B cell (primary cell): ENCODE data around the gene TRPM8. TPM values are rescaled to one million over a fixed set of nuclear protein-coding genes. Genes with fewer than 3 reads are reported as not detected.

Experiments
- ATAC-seq: fragments of 200-7000 bp; cut with Tn5 transposase; one replicate; pipeline ENCODE4 v1.10.0; 2021; ENCODE audit warnings: low read depth, mild to moderate bottlenecking, moderate number of reproducible peaks, moderate library complexity
- CTCF ChIA-PET: fragments of 350-600 bp; sonication (Branson Sonifier 250); formaldehyde crosslinking; loops from one replicate; lab custom pipeline; 2021; ENCODE audit warnings: antibody characterized with exemption, inconsistent platforms; lab: Charles Lee
- POLR2A ChIA-PET: fragments of 350-600 bp; sonication (Branson Sonifier 250); formaldehyde crosslinking; loops from one replicate; lab custom pipeline; 2021; ENCODE audit warnings: antibody characterized with exemption; lab: Charles Lee
- DNase-seq: peaks from one replicate; pipeline ENCODE4 v3.0.0; 2013
- H2AFZ ChIP-seq: 2 replicates; pipeline ENCODE4 v1.6.1; 2012; ENCODE audit warnings: mild to moderate bottlenecking, low read depth, low read length; ENCODE audit not compliant: insufficient read depth, poor library complexity, severe bottlenecking
- H3K27ac ChIP-seq, 2 donors: 1 replicate in 1 of 2; 2 replicates in 1 of 2; pipeline ENCODE4 v1.5.1; 2012 to 2013; ENCODE audit warnings: low read length in 2 of 2, mild to moderate bottlenecking in 2 of 2, moderate library complexity in 1 of 2
- H3K27me3 ChIP-seq, 4 experiments: fragments of 200-600 bp in 1 of 4; sonication (generic) in 1 of 4; replicated peaks in 1 of 4; 1 replicate in 2 of 4; 2 replicates in 2 of 4; pipeline versions ENCODE4 v1.6.1 to v1.7.0; 2013 to 2016; ENCODE audit warnings: low read length in 3 of 4, mild to moderate bottlenecking in 2 of 4, mixed read lengths in 1 of 4, moderate library complexity in 1 of 4; ENCODE audit not compliant: insufficient read depth in 4 of 4, control insufficient read depth in 3 of 4; ENCODE audit errors: control extremely low read depth in 1 of 4
- H3K36me3 ChIP-seq, 2 experiments: replicated peaks in 1 of 2; 1 replicate in 1 of 2; 2 replicates in 1 of 2; pipeline versions ENCODE4 v1.6.1 to v1.7.1; 2013; ENCODE audit warnings: low read length in 1 of 2; ENCODE audit not compliant: insufficient read depth in 2 of 2, control insufficient read depth in 1 of 2; ENCODE audit errors: control extremely low read depth in 1 of 2, extremely low read depth in 1 of 2
- H3K4me1 ChIP-seq, 2 donors: fragments of 200-600 bp in 1 of 2; sonication (generic) in 1 of 2; 1 replicate in 1 of 2; 2 replicates in 1 of 2; pipeline versions ENCODE4 v1.5.1 to v1.6.1; 2013 to 2017; ENCODE audit warnings: low read length in 2 of 2; ENCODE audit not compliant: control insufficient read depth in 2 of 2, insufficient read depth in 2 of 2
- H3K4me2 ChIP-seq: replicated peaks from 2 replicates; pipeline ENCODE3; 2012; ENCODE audit warnings: mild to moderate bottlenecking, low read depth, low read length; ENCODE audit not compliant: poor library complexity, severe bottlenecking
- H3K4me3 ChIP-seq, 5 experiments: fragments of 200-600 bp in 1 of 5; sonication (generic) in 1 of 5; 1 replicate in 3 of 5; 2 replicates in 2 of 5; pipeline versions ENCODE4 v1.5.1 to v1.7.0; 2011 to 2016; ENCODE audit warnings: low read length in 4 of 5, mild to moderate bottlenecking in 4 of 5, low read depth in 2 of 5, control low read depth in 1 of 5, moderate library complexity in 1 of 5; ENCODE audit not compliant: insufficient read depth in 1 of 5; ENCODE audit errors: control extremely low read depth in 1 of 5, extremely low read depth in 1 of 5
- H3K79me2 ChIP-seq: fragments of 200-600 bp; sonication (generic); one replicate; pipeline ENCODE4 v1.6.0; 2016; ENCODE audit warnings: low read length; ENCODE audit not compliant: control insufficient read depth, insufficient read depth
- H3K9ac ChIP-seq: fragments of 200-600 bp; sonication (generic); 2 replicates; pipeline ENCODE4 v1.6.1; 2017; ENCODE audit warnings: mild to moderate bottlenecking, low read length, moderate library complexity
- H3K9me3 ChIP-seq, 3 donors: one replicate each; pipeline versions ENCODE4 v1.6.1 to v1.7.1; 2013; ENCODE audit warnings: low read length in 2 of 3; ENCODE audit not compliant: control insufficient read depth in 2 of 3, insufficient read depth in 1 of 3; ENCODE audit errors: control extremely low read depth in 1 of 3
- H4K20me1 ChIP-seq: 2 replicates; pipeline ENCODE4 v1.6.0; 2012; ENCODE audit warnings: mild to moderate bottlenecking, low read length; ENCODE audit not compliant: insufficient read depth, control insufficient read depth, poor library complexity, severe bottlenecking
- H3K27ac Mint-ChIP-seq: one replicate; pipeline ENCODE4 v1.8.0; 2021; ENCODE audit warnings: mixed read lengths
- H3K27me3 Mint-ChIP-seq: one replicate; pipeline ENCODE4 v1.8.0; 2021; ENCODE audit warnings: mixed read lengths
- H3K4me1 Mint-ChIP-seq: one replicate; pipeline ENCODE4 v1.8.0; 2021; ENCODE audit warnings: mixed read lengths
- H3K4me3 Mint-ChIP-seq: one replicate; pipeline ENCODE4 v1.8.0; 2021; ENCODE audit warnings: mixed read lengths
- H3K9me3 Mint-ChIP-seq: one replicate; pipeline ENCODE4 v1.8.0; 2022; ENCODE audit warnings: mixed read lengths; ENCODE audit not compliant: insufficient read depth
- EZH2 ChIP-seq: IDR thresholded peaks from 2 replicates; pipeline ENCODE4 v1.6.1; 2012; ENCODE audit warnings: borderline replicate concordance, low read depth, mild to moderate bottlenecking, moderate library complexity, low read length; ENCODE audit not compliant: insufficient read depth, poor library complexity, severe bottlenecking
- WGBS: methylation state at CpG from one replicate; pipeline ENCODE4 v1.1.5; 2013; ENCODE audit warnings: missing lambda C conversion rate; ENCODE audit not compliant: insufficient coverage; 5-methylcytosine and 5-hydroxymethylcytosine counted together
- intact Hi-C: fragments of 100-400 bp; cut with micrococcal nuclease; formaldehyde crosslinking; loops from one replicate; pipeline ENCODE4 v1.10.0; 2022
- polyA plus RNA-seq: library from polyadenylated mRNA; depleted of rRNA; stranded (reverse); fragments of >200 nt; gene quantifications from 2 replicates; pipeline ENCODE4 v1.2.3, GENCODE V29; 2012
- total RNA-seq, 2 donors: library from RNA; stranded (reverse); fragments of 120-200 nt in 1 of 2; gene quantifications; 1 replicate in 1 of 2; 2 replicates in 1 of 2; pipeline versions ENCODE4 v1.2.3 to v1.2.4, GENCODE V29; 2013 to 2022
- TF ChIP-seq, protein P1 (sequence below): fragments of 200-600 bp; IDR thresholded peaks from one replicate; pipeline ENCODE4 v1.8.0; 2022; ENCODE audit warnings: antibody characterized with exemption, mild to moderate bottlenecking

TRPM8 gene
- total and polyA plus RNA-seq, 2 donors (not counting 1 experiment from before 2014, with no cell fraction given), result not detected

DNA sequence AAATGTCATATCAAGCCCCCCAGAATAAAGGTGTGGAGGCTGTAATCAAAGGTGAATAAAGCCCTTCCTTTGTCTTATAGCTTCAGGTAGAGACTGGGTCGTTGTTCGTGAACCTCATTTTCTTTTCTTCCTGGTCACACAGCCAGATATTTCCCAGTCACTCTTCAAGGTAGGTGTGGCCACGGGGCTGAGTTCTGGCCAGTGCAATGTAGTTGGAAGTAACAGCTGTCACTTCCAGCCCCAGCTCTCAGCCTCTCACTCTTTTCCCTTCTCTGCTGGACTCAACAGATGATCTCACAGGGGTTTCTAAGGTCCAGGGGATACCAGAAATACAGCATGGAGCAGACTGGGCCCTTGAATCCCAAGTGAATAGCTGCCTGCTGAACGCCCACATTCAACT, 15.8 kb upstream of the TRPM8 start:
- Mint-ChIP-seq H3K4me1 (no peaks in the 10 kb centered on the region), H3K27me3 (peaks cover 41% of the 10 kb centered on the region), H3K4me3 (no peak overlapping the region), H3K27ac (no peak overlapping the region), H3K9me3 (no peaks in the 10 kb centered on the region)
- no peak overlapping the region for H3K4me2 ChIP-seq
- H4K20me1 ChIP-seq, result no peaks in the 10 kb centered on the region
- DNase-seq, result no peak
- H3K27me3 ChIP-seq, result peaks cover 0 to 13% (median 6%) of the 10 kb centered on the region in 4 experiments
- no peak overlapping the region for H3K9ac ChIP-seq
- H3K9me3 ChIP-seq, result no peaks in the 10 kb centered on the region
- no peak overlapping the region for H2AFZ ChIP-seq
- intact Hi-C loops, result no loop called here
- CTCF ChIA-PET, result no interaction called here
- ATAC-seq, result no peak
- no peaks in the 10 kb centered on the region for H3K79me2 ChIP-seq
- POLR2A ChIA-PET, result no interaction called here
- 78% methylated on average over 2 of the region's 4 CpGs for WGBS
- H3K4me3 ChIP-seq, result no peak overlapping the region
- TF ChIP-seq, protein P1, sequence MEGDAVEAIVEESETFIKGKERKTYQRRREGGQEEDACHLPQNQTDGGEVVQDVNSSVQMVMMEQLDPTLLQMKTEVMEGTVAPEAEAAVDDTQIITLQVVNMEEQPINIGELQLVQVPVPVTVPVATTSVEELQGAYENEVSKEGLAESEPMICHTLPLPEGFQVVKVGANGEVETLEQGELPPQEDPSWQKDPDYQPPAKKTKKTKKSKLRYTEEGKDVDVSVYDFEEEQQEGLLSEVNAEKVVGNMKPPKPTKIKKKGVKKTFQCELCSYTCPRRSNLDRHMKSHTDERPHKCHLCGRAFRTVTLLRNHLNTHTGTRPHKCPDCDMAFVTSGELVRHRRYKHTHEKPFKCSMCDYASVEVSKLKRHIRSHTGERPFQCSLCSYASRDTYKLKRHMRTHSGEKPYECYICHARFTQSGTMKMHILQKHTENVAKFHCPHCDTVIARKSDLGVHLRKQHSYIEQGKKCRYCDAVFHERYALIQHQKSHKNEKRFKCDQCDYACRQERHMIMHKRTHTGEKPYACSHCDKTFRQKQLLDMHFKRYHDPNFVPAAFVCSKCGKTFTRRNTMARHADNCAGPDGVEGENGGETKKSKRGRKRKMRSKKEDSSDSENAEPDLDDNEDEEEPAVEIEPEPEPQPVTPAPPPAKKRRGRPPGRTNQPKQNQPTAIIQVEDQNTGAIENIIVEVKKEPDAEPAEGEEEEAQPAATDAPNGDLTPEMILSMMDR, result no peak
- TF ChIP-seq EZH2, result no peak
- H3K27ac ChIP-seq, result no peak overlapping the region
- no peaks in the 10 kb centered on the region for H3K36me3 ChIP-seq
- H3K4me1 ChIP-seq, result no peaks in the 10 kb centered on the region

GRCh38 chr2:233901884-233902283, 15.3 kb upstream of the TRPM8 start:
- H3K9me3 Mint-ChIP-seq, result no peaks in the 10 kb centered on the region
- no peaks in the 10 kb centered on the region for H3K79me2 ChIP-seq
- no peaks in the 10 kb centered on the region for H3K36me3 ChIP-seq
- no peak overlapping the region for H3K27ac Mint-ChIP-seq
- no peaks in the 10 kb centered on the region for H3K9me3 ChIP-seq
- WGBS, result 100% methylated on average over 1 of the region's 4 CpGs
- no peak overlapping the region for H3K4me3 ChIP-seq
- H4K20me1 ChIP-seq, result no peaks in the 10 kb centered on the region
- intact Hi-C loops, result no loop called here
- no peak overlapping the region for H3K4me3 Mint-ChIP-seq
- peaks cover 40% of the 10 kb centered on the region for H3K27me3 Mint-ChIP-seq
- no peak for DNase-seq
- no peak for TF ChIP-seq EZH2
- TF ChIP-seq, protein P1, result no peak
- no peaks in the 10 kb centered on the region for H3K4me1 Mint-ChIP-seq
- H3K4me2 ChIP-seq, result no peak overlapping the region
- CTCF ChIA-PET, result no interaction called here
- H3K9ac ChIP-seq, result no peak overlapping the region
- peaks cover 0 to 13% (median 6%) of the 10 kb centered on the region in 4 experiments for H3K27me3 ChIP-seq
- no peak overlapping the region for H3K27ac ChIP-seq
- H3K4me1 ChIP-seq, result no peaks in the 10 kb centered on the region
- H2AFZ ChIP-seq, result no peak overlapping the region
- no peak for ATAC-seq
- POLR2A ChIA-PET, result no interaction called here
